ENCODE measurements around the gene MTG2. TPM values are rescaled to one million over a fixed set of nuclear protein-coding genes. Genes with fewer than 3 reads are reported as not detected.

Gene MTG2
- total and polyA plus RNA-seq, 2 of the 8 experiments (the other 6 are each of a cell fraction or from before 2014, with no cell fraction given): 14.4 to 22.8 TPM

- Histone ChIP-seq H3K9ac (replicated peaks in 1 of 4; ENCODE audit: extremely low read depth in 1 of 4, low read depth in 3 of 4, low read length in 3 of 4) (no peak overlapping the region), H3K23ac (ENCODE audit: insufficient read length) (no peak overlapping the region), H3K4ac (replicated peaks; ENCODE audit: insufficient read length, low read depth, low read length) (no peak overlapping the region), H2BK5ac (ENCODE audit: low read depth, low read length) (no peak overlapping the region), H4K8ac (ENCODE audit: extremely low read depth, insufficient read depth, low read length) (no peak overlapping the region), H3K79me2 (ENCODE audit: control insufficient read depth in 1 of 2, insufficient read depth in 2 of 2, low read length in 2 of 2) (no peaks in the 10 kb centered on the region), H4K91ac (replicated peaks; ENCODE audit: insufficient read length, low read length) (no peak overlapping the region), H2BK12ac (ENCODE audit: low read depth, low read length) (no peak overlapping the region), H3K9me3 (ENCODE audit: insufficient read depth in 2 of 2, low read depth in 1 of 2, low read length in 1 of 2) (no peaks in the 10 kb centered on the region), H3K27me3 (replicated peaks in 1 of 4; ENCODE audit: control insufficient read depth in 3 of 4, extremely low read depth in 1 of 4, insufficient read depth in 3 of 4, low read length in 3 of 4) (no peaks in the 10 kb centered on the region), H2AK5ac (ENCODE audit: low read depth, low read length) (no peak overlapping the region), H4K20me1 (replicated peaks in 1 of 2; ENCODE audit: control insufficient read depth in 1 of 2, insufficient read depth in 2 of 2, low read length in 2 of 2) (peaks cover 0 to 2% of the 10 kb centered on the region in 2 experiments), H3K4me1 (replicated peaks in 1 of 4; ENCODE audit: control insufficient read depth in 3 of 4, insufficient read depth in 4 of 4, low read length in 3 of 4) (no peaks in the 10 kb centered on the region), H3K36me3 (ENCODE audit: control insufficient read depth in 2 of 4, insufficient read depth in 4 of 4, low read length in 3 of 4) (peaks cover 0 to 23% (median 10%) of the 10 kb centered on the region in 4 experiments; a peak in 7 of 8 replicates), H3K4me3 (ENCODE audit: extremely low read depth in 1 of 4, insufficient read depth in 2 of 4, low read depth in 3 of 4, low read length in 4 of 4) (no peak overlapping the region), H2BK20ac (ENCODE audit: low read length) (no peak overlapping the region), H2BK120ac (replicated peaks; ENCODE audit: low read depth, low read length) (no peak overlapping the region), H3K18ac (ENCODE audit: extremely low read depth, low read length) (no peak overlapping the region), H3K23me2 (ENCODE audit: low read depth, low read length) (no peaks in the 10 kb centered on the region), H3K27ac (ENCODE audit: low read depth, low read length) (no peak overlapping the region), H3K56ac (replicated peaks; ENCODE audit: insufficient read length, low read depth, low read length) (no peak overlapping the region), H2AFZ (ENCODE audit: low read length) (no peak overlapping the region), H3K14ac (ENCODE audit: insufficient read length) (no peak overlapping the region), H4K5ac (ENCODE audit: insufficient read length, low read depth, low read length) (no peak overlapping the region), H2BK15ac (ENCODE audit: low read length) (no peak overlapping the region), H3K4me2 (ENCODE audit: insufficient read depth in 1 of 2, low read depth in 2 of 2, low read length in 2 of 2) (no peak overlapping the region), H3K79me1 (ENCODE audit: low read depth, low read length) (no peaks in the 10 kb centered on the region)
- no peak for TF ChIP-seq POLR2A (IDR thresholded peaks at IDR 0.05; ENCODE audit: control extremely low read depth in 1 of 2, low read depth in 2 of 2, low read length in 2 of 2)
- TF ChIP-seq JUND (IDR thresholded peaks at IDR 0.05; ENCODE audit: low read length): no peak
- no peak for TF ChIP-seq POLR2AphosphoS5 (IDR thresholded peaks at IDR 0.05; ENCODE audit: low read depth, low read length)
- TF ChIP-seq JUN (IDR thresholded peaks at IDR 0.05; ENCODE audit: low read depth, low read length): no peak
- TF ChIP-seq SRF (IDR thresholded peaks at IDR 0.05; ENCODE audit: low read depth, low read length): no peak
- DNase-seq (ENCODE audit: low read depth in 1 of 2, low spot score in 2 of 2) (no peak), FAIRE-seq (no peak)
- CTCF ChIA-PET (ENCODE audit: partially characterized antibody): interaction anchor here (0.7 to 1.3 kb wide), 4 partner anchors 11 to 170 kb away, joined by 3 read pairs; no protein-coding TSS in a partner anchor
- WGBS, 2 experiments (ENCODE audit: extremely low coverage in 1 of 2, insufficient coverage in 1 of 2, insufficient read length in 1 of 2, insufficient replicate concordance in 2 of 2, low coverage in 1 of 2, low lambda C conversion rate in 2 of 2, missing lambda C conversion rate in 1 of 2): 97% methylated on average over 18 of the region's 18 CpGs; no CpG with 5 or more reads in 1 of the 2 experiments
- POLR2A ChIA-PET (ENCODE audit: partially characterized antibody): interaction anchor here (1.2 kb wide), 1 partner anchor 67 kb away, joined by 3 read pairs; no protein-coding TSS in a partner anchor
Observed at GRCh38 chr20:62198931-62199330, 16.1 kb downstream of the MTG2 start.
